MG63 (cell line): Measurements from ENCODE around the gene BNC2. TPM values are rescaled to one million over a fixed set of nuclear protein-coding genes. Genes with fewer than 3 reads are reported as not detected.

Experiments used
- DNase-seq: peaks from one replicate; pipeline ENCODE4 v3.0.0-alpha.2; 2020
- H3K27me3 ChIP-seq: fragments of 250-450 bp; sonication (Bioruptor Pico); 2 replicates; pipeline ENCODE4 v1.5.1; 2020; ENCODE audit warnings: mild to moderate bottlenecking, moderate library complexity
- H3K36me3 ChIP-seq: fragments of 250-450 bp; sonication (Bioruptor Pico); 2 replicates; pipeline ENCODE4 v1.5.1; 2020; ENCODE audit warnings: mild to moderate bottlenecking, moderate library complexity
- H3K4me3 ChIP-seq: fragments of 250-450 bp; sonication (Bioruptor Pico); 2 replicates; pipeline ENCODE4 v1.5.1; 2020; ENCODE audit warnings: mild to moderate bottlenecking, moderate library complexity
- H3K9me3 ChIP-seq: fragments of 250-450 bp; sonication (Bioruptor Pico); 2 replicates; pipeline ENCODE4 v1.5.1; 2020; ENCODE audit warnings: mild to moderate bottlenecking, moderate library complexity
- total RNA-seq: library from RNA; depleted of rRNA; stranded (reverse); fragments of >200 nt; shearing (Covaris generic); gene quantifications from 2 replicates; pipeline ENCODE4 v1.2.3, GENCODE V29; 2014; ENCODE audit warnings: low replicate concordance

Gene BNC2
- total RNA-seq, 1 experiment from 2014 or later, result 38.8 TPM

GRCh38 chr9:16659096-16659495 is 211.4 kb downstream of the BNC2 start:
- no peak overlapping the region for H3K4me3 ChIP-seq
- no peaks in the 10 kb centered on the region for H3K27me3 ChIP-seq
- no peaks in the 10 kb centered on the region for H3K9me3 ChIP-seq
- DNase-seq, result no peak
- H3K36me3 ChIP-seq, result peaks cover 3% of the 10 kb centered on the region; the same call in 1 of the 2 replicates

- peaks cover 3% of the 10 kb centered on the region; the same call in 1 of the 2 replicates for H3K36me3 ChIP-seq
- H3K9me3 ChIP-seq, result no peaks in the 10 kb centered on the region
- H3K4me3 ChIP-seq, result no peak overlapping the region
- DNase-seq, result no peak
- no peaks in the 10 kb centered on the region for H3K27me3 ChIP-seq
These were observed 213.9 kb downstream of the BNC2 start for GRCh38 chr9:16656432-16657169.

DNA sequence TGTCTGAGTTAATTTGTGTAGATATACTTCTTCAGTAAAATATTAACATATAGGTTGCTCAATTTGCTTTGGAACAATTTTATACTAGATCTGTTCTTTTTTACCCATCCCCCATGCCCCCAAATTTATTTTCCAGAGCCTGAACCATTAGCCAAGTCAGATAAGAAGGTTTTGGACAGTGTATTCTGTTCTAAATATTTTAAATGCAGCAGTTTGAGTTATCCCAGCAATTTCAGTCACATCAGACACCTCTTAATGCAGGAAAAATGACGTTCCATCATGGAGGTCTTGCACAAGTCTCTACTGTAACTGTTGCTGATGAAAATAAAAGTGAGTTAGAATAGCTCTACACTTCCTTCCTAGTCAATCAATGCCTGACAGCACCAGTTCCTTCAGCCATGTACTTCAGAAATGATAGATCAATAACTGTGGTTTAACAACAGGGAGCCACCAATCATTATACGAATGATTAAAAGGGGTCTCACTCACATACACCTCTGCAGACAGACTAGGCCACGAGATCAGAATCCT is 215.8 kb downstream of the BNC2 start:
- DNase-seq, result no peak
- Histone ChIP-seq H3K36me3 (0 out of 2 replicates have a peak, but pooled peaks cover 3% of the 10 kb centered on the region), H3K4me3 (no peak overlapping the region), H3K9me3 (no peaks in the 10 kb centered on the region), H3K27me3 (no peaks in the 10 kb centered on the region)

GRCh38 chr9:16653491-16654399 is 216.7 kb downstream of the BNC2 start:
- peak; percentile 58 for DNase-seq
- Histone ChIP-seq H3K4me3 (peak overlapping the region; percentile 36), H3K27me3 (no peaks in the 10 kb centered on the region), H3K9me3 (no peaks in the 10 kb centered on the region), H3K36me3 (0 out of 2 replicates have a peak, but pooled peaks cover 3% of the 10 kb centered on the region)

GRCh38 chr9:16652582-16652981 is 217.9 kb downstream of the BNC2 start:
- Histone ChIP-seq H3K36me3 (0 out of 2 replicates have a peak, but pooled peaks cover 3% of the 10 kb centered on the region), H3K27me3 (no peaks in the 10 kb centered on the region), H3K4me3 (peak overlapping the region; percentile 36), H3K9me3 (no peaks in the 10 kb centered on the region)
- DNase-seq, result peak; percentile 38

GRCh38 chr9:16651446-16651964 is 219.0 kb downstream of the BNC2 start:
- H3K36me3 ChIP-seq, result 0 out of 2 replicates have a peak, but pooled peaks cover 3% of the 10 kb centered on the region
- DNase-seq, result no peak
- no peak overlapping the region for H3K4me3 ChIP-seq
- H3K27me3 ChIP-seq, result no peaks in the 10 kb centered on the region
- no peaks in the 10 kb centered on the region for H3K9me3 ChIP-seq

- H3K4me3 ChIP-seq, result no peak overlapping the region
- no peaks in the 10 kb centered on the region for H3K27me3 ChIP-seq
- no peaks in the 10 kb centered on the region for H3K36me3 ChIP-seq
- peak; percentile 42 for DNase-seq
- no peaks in the 10 kb centered on the region for H3K9me3 ChIP-seq
These were observed 224.5 kb downstream of the BNC2 start for GRCh38 chr9:16645970-16646369.

GRCh38 chr9:16642421-16643109 is 227.9 kb downstream of the BNC2 start:
- no peaks in the 10 kb centered on the region for H3K27me3 ChIP-seq
- DNase-seq, result no peak
- H3K36me3 ChIP-seq, result no peaks in the 10 kb centered on the region
- H3K9me3 ChIP-seq, result 0 out of 2 replicates have a peak, but pooled peaks cover 2% of the 10 kb centered on the region
- H3K4me3 ChIP-seq, result no peak overlapping the region

GRCh38 chr9:16640649-16641048 is 229.8 kb downstream of the BNC2 start:
- Histone ChIP-seq H3K27me3 (no peaks in the 10 kb centered on the region), H3K4me3 (no peak overlapping the region), H3K36me3 (no peaks in the 10 kb centered on the region), H3K9me3 (0 out of 2 replicates have a peak, but pooled peaks cover 2% of the 10 kb centered on the region)
- DNase-seq, result no peak

GRCh38 chr9:16639644-16640043 is 230.8 kb downstream of the BNC2 start:
- Histone ChIP-seq H3K9me3 (0 out of 2 replicates have a peak, but pooled peaks cover 2% of the 10 kb centered on the region), H3K27me3 (no peaks in the 10 kb centered on the region), H3K4me3 (no peak overlapping the region), H3K36me3 (no peaks in the 10 kb centered on the region)
- no peak for DNase-seq

GRCh38 chr9:16637911-16638310 is 232.6 kb downstream of the BNC2 start:
- no peaks in the 10 kb centered on the region for H3K36me3 ChIP-seq
- H3K9me3 ChIP-seq, result 0 out of 2 replicates have a peak, but pooled peaks cover 2% of the 10 kb centered on the region
- DNase-seq, result no peak

DNA sequence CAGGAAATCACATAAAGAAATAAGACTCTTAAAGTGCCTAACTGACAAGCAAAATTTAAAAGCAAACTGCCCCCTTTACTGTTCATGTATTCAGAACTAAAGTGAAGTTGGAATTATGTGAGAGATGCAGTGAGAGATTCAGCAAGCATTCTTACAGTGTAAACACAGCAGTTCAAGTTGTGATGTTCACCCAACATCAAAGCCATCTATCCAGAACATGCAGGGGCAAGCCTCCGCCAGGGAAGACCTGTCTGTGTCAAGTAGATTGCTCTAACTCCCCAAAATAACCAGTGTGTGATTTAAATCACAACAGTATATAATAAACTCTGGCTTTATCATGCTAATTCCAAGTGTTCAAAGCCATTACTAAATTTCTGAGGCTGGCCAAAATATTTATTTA is 233.3 kb downstream of the BNC2 start:
- no peaks in the 10 kb centered on the region for H3K36me3 ChIP-seq
- 0 out of 2 replicates have a peak, but pooled peaks cover 2% of the 10 kb centered on the region for H3K9me3 ChIP-seq
- no peaks in the 10 kb centered on the region for H3K27me3 ChIP-seq
- no peak for DNase-seq
- H3K4me3 ChIP-seq, result no peak overlapping the region

More at GRCh38 chr9:16637911-16638310, 232.6 kb downstream of the BNC2 start:
- Histone ChIP-seq H3K4me3 (no peak overlapping the region), H3K27me3 (no peaks in the 10 kb centered on the region)

DNA sequence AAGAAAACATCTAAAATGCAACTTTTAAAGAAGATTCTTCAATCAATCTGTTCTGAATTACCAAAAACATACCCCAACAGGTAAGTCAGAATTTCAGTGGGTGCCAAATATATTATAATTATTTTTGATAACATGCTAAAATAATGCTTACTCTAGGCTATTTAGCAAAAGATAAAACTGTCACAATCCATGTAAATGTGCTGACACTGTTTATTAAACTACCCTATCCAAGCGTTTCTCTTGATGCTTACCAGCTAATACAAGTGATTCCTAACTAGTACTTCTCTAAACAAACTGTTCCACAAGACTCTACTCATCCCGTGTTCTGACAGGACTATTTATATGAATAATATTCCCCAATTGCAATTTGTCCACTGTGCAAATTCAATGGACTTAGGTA is 236.7 kb downstream of the BNC2 start:
- no peak for DNase-seq
- Histone ChIP-seq H3K4me3 (no peak overlapping the region), H3K36me3 (no peaks in the 10 kb centered on the region), H3K9me3 (no peaks in the 10 kb centered on the region), H3K27me3 (no peaks in the 10 kb centered on the region)

GRCh38 chr9:16628413-16628812 is 242.1 kb downstream of the BNC2 start:
- DNase-seq, result peak; percentile 36
- Histone ChIP-seq H3K27me3 (no peaks in the 10 kb centered on the region), H3K9me3 (no peaks in the 10 kb centered on the region), H3K36me3 (no peaks in the 10 kb centered on the region), H3K4me3 (peak overlapping the region; percentile 1; the same call in 1 of the 2 replicates)

DNA sequence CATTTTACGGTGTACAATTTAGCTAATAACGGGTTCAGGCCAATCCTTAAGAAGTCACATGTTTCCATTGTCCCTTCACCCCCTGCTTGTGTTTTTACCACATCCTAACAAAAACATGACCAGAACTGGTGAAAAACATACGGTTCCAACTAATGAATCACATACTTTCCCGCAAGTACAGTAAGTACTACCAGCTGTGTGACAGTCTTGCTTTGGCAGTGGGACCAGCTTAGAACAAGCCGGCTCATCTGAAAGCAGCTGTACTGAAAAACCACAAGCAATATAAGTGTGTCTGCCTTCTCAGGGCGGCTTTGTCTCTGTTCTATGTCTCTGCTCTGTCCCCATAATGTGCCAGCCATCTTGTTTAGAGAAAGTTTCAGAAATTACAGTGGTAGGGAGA is 242.5 kb downstream of the BNC2 start:
- H3K4me3 ChIP-seq, result peak overlapping the region; percentile 1; the same call in 1 of the 2 replicates

DNA sequence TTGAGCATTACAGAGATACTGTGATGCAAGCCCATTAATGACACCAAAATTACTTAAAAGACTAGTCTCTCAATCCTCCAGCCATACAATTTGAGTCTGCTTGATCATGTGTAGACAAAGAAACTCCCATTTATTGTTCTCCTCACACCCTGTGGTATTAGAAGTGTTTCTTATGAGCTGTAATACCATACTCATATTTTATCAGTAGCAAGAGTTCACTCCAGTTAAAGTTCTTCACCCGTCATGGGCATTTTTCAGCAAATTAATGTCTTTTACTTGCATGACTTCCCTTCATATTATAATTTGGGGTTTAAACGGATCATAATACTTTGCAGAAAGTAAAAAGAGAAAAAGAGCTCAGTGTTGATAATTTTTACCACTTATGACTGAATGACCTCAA is 242.9 kb downstream of the BNC2 start:
- Histone ChIP-seq H3K27me3 (no peaks in the 10 kb centered on the region), H3K36me3 (no peaks in the 10 kb centered on the region), H3K9me3 (no peaks in the 10 kb centered on the region), H3K4me3 (no peak overlapping the region)
- DNase-seq, result no peak

More for the DNA sequence above, 242.5 kb downstream of the BNC2 start:
- H3K27me3 ChIP-seq, result no peaks in the 10 kb centered on the region
- H3K9me3 ChIP-seq, result no peaks in the 10 kb centered on the region
- H3K36me3 ChIP-seq, result no peaks in the 10 kb centered on the region
- peak; percentile 93 for DNase-seq
